Measurements from ENCODE around the gene WWC1. TPM values are rescaled to one million over a fixed set of nuclear protein-coding genes. Genes with fewer than 3 reads are reported as not detected.

Gene WWC1
- total RNA-seq, 3 donors from 2014 or later = 14.7 to 37.0 (median 17.2) TPM

DNA sequence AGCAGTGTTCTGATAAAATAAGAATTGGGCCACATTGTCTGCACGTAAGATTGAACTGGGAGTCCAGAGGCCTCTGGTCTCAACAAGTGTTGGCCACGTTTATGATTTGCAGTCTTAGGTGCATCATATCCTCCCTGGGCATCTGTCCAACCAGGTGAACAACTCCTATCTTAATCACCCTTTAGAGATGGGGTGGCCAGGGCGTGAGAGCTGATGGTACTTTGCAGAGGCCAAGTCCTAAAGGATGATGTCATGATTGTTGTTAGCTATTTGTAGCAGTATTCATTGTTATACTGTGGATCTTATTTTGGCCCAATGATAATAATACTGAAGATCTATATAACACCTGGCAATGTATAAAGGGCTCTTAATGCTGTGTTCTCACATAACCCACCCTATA lies 121.6 kb downstream of the WWC1 start:
- H3K4me3 ChIP-seq = no peak overlapping the region
- intact Hi-C loops (cut with DNase I, micrococcal nuclease) = no loop called here
- ATAC-seq (peak; percentile 48), DNase-seq (peak in 1 of 3 donors; percentile 16)
- H3K4me1 ChIP-seq (ENCODE audit: low read depth) = no peaks in the 10 kb centered on the region
- TF ChIP-seq, protein P1, sequence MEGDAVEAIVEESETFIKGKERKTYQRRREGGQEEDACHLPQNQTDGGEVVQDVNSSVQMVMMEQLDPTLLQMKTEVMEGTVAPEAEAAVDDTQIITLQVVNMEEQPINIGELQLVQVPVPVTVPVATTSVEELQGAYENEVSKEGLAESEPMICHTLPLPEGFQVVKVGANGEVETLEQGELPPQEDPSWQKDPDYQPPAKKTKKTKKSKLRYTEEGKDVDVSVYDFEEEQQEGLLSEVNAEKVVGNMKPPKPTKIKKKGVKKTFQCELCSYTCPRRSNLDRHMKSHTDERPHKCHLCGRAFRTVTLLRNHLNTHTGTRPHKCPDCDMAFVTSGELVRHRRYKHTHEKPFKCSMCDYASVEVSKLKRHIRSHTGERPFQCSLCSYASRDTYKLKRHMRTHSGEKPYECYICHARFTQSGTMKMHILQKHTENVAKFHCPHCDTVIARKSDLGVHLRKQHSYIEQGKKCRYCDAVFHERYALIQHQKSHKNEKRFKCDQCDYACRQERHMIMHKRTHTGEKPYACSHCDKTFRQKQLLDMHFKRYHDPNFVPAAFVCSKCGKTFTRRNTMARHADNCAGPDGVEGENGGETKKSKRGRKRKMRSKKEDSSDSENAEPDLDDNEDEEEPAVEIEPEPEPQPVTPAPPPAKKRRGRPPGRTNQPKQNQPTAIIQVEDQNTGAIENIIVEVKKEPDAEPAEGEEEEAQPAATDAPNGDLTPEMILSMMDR (IDR thresholded peaks at IDR 0.05) = no peak
- no peaks in the 10 kb centered on the region for H3K36me3 ChIP-seq (ENCODE audit: low read depth)
- no peaks in the 10 kb centered on the region for H3K9me3 ChIP-seq

GRCh38 chr5:168413596-168413995 lies 122.2 kb downstream of the WWC1 start:
- Histone ChIP-seq H3K36me3 (ENCODE audit: low read depth) (no peaks in the 10 kb centered on the region), H3K4me1 (ENCODE audit: low read depth) (no peaks in the 10 kb centered on the region), H3K9me3 (no peaks in the 10 kb centered on the region), H3K4me3 (no peak overlapping the region)
- DNase-seq (no peak), ATAC-seq (no peak)
- TF ChIP-seq, protein P1 (IDR thresholded peaks at IDR 0.05) = no peak
- intact Hi-C loops (cut with DNase I, micrococcal nuclease) = no loop called here

DNA sequence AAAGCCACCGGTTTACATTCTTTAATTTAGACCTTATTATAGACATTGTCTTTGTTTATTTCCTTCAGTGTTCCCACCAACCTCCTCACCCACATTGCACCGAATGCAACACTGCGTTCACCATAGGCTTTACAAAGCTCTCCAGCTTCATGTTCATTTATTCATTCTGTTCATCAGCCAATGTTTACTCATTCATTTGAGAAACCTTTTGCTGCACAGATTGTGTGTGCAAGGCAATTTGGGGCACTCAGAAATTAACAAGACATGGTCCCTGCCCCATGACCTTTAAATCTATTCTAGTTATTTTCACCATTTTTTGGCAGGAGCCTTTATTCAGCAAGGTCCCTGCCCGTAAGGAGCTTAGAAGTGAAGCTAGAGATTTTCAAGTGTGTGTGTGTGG lies 124.0 kb downstream of the WWC1 start:
- no peaks in the 10 kb centered on the region for H3K36me3 ChIP-seq (ENCODE audit: low read depth)
- intact Hi-C loops (cut with DNase I, micrococcal nuclease) = no loop called here
- TF ChIP-seq, protein P1 (IDR thresholded peaks at IDR 0.05) = no peak
- ATAC-seq (no peak), DNase-seq (no peak)
- no peak overlapping the region for H3K4me3 ChIP-seq
- no peaks in the 10 kb centered on the region for H3K9me3 ChIP-seq
- no peaks in the 10 kb centered on the region for H3K4me1 ChIP-seq (ENCODE audit: low read depth)

DNA sequence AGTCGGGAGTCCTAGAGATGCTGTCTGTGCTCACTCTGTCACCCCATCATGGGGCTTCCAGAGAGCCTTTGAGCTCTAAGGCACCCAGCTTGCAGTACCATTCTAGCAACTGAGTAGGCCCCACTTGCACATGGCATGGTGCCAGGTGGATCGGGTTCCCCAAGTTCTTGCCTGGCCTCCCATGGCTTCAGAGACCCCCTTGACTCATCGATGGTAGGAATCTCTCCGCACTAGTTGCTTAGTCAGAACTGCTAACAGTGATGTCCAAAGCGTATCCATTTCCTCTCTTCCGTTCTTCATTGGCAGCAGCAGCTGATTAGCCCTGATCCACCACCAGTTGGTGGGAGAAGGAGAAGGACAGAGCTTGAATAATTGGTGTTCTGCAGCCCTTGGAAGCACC lies 124.5 kb downstream of the WWC1 start:
- TF ChIP-seq, protein P1 (IDR thresholded peaks at IDR 0.05) = no peak
- intact Hi-C loops (cut with DNase I, micrococcal nuclease) = no loop called here
- DNase-seq (no peak), ATAC-seq (no peak)
- Histone ChIP-seq H3K36me3 (ENCODE audit: low read depth) (no peaks in the 10 kb centered on the region), H3K4me3 (no peak overlapping the region), H3K4me1 (ENCODE audit: low read depth) (no peaks in the 10 kb centered on the region), H3K9me3 (no peaks in the 10 kb centered on the region)

- H3K4me1 ChIP-seq (ENCODE audit: low read depth) = no peaks in the 10 kb centered on the region
- intact Hi-C loops (cut with DNase I, micrococcal nuclease) = no loop called here
- DNase-seq (no peak), ATAC-seq (no peak)
- TF ChIP-seq, protein P1 (IDR thresholded peaks at IDR 0.05) = no peak
- no peak overlapping the region for H3K4me3 ChIP-seq
- H3K9me3 ChIP-seq = no peaks in the 10 kb centered on the region
- no peaks in the 10 kb centered on the region for H3K36me3 ChIP-seq (ENCODE audit: low read depth)
Measured at GRCh38 chr5:168417731-168418429, 126.4 kb downstream of the WWC1 start.
